ENCODE measurements around the gene NTRK2.

NTRK2 gene

DNA sequence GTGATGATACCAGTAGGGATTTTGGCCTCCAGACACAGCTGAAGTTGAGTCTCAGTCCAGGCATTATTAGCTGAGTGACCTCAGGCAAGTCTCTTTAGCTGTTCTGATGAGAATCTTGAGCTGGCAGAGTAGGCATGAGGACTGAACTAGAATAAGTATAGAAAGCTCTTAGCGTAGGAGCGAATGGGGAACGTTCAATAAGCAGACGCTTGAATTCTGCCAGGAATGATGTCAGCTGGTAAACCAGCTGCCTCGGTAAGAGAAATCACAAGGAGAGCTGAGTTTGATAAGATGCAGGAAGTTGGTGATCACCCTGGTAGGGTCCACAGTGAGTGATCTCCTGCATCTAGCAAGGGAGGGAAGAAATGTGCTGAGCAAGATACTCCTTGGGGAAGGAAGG, 280.4 kb downstream of the NTRK2 start:
- DNase-seq = no peak

DNA sequence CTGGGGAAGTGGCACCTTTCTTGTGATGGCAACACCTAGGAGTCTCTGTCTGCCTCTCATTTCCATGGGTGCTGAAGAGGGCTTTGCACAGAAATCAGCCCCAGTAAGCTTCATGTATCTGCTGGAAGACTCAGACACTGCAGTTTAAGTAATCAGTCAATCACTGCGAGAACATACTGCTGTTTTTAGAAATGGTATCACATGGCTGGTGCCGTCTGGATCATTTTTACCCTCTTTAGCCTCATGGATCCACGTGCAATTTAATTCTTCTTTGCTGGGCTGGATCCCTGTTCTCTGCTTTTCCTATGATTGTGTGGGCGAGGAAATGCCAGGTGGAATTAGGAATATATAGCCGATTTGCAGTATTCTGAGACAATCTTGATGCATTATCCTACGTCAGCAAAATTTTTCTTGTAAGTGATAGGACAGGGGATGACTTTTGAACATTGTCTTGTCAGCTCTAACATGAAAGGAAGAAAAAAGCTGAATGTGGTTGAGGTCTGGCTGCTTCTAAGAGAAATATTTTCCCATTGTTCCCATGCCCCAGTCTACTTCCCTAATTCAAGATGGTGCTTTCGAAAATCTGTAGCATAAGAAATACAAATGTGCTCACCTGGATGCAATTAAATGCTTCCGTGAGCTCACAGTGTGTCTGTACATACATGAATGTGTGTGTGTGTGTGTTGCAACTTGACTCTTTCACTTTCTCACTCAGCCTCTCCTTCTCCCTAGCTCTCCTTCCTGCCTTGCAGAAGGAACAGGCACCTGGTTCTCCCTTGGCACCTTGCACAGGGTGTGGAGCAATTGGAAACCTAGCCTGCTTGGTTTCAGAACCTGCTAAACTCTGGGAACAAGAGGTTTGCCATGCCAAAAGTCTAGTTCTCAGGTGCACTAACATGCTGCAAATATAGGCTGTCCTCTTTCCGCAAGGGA, 281.6 kb downstream of the NTRK2 start:
- no peak for DNase-seq

DNA sequence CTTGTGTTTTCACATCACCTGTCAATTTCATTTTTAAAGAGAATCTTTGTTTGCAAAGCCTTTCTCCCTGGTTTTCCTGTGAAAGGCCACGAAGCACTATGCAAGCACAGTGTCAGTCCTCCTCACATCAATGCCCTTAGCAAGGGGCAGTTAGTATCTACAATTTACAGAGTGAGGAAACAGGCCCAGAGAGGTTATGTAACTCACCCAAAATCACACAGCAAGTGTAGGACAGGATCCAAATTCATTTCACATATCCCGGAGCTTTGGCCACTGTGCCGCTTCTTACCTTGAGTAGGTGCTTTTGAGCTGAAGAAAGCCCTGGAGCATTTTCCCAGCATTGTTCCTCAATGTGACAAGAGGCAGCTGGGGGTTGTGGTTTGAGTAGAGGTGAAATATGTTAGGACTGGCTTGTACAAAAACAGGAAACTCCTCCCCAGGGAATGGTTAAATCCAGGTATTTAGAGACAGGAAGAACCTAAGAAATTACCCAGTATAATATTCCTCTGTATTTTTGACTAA, 283.8 kb downstream of the NTRK2 start:
- DNase-seq = no peak

DNA sequence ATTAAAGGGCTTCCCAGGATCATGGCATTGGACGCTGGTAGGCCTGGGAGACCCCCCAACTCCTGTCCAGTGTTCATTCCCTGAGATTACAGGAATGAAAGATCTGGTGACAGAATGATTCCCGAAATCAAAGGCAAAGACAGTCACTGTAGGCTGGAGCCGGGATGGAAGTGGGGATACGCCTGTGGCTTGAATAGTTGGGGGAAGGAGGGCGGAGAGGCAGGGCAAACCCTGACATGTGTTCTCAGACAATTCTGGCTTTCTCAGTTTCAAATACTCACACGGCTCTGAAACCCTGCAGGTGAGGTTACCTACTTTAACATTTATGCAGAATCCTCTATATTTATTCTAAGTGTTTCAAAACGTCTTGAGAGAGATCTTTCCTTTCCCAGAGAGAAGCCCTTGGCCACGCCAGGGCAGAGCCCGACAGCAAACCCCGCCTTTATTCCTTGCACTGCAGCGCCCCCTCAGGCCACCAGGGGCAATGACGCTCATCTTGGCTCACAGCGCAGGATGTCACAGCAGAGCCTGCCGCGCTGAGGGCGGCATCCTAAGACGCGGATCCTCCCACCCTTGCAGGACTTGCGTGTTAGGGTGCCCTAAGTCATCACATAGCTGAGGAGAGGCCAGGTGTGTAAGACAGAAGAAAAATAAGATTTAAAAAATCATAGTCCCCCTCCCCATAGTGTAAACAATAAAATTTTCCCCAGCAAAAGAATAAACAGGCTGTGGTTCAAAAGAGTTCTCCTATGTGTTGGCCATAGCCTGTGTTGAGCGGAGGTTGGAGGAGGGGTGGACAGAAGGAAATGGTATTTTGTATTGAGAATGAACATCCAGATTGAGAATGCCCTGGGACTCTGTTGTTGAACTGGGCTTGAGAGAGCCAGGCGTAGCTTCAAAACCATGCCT, 284.5 kb downstream of the NTRK2 start:
- peak; percentile 56 for DNase-seq

DNA sequence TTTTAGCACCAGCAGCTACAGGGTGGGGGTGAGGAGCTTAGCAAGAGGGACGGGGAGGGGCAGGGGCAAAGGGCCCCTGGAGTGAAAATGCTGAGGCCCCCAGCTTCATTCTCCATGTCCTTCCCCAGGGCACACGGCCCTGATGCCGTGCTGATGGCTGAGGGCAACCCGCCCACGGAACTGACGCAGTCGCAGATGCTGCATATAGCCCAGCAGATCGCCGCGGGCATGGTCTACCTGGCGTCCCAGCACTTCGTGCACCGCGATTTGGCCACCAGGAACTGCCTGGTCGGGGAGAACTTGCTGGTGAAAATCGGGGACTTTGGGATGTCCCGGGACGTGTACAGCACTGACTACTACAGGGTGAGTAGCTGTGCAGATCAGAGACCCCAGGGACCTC, 285.6 kb downstream of the NTRK2 start:
- DNase-seq = no peak

DNA sequence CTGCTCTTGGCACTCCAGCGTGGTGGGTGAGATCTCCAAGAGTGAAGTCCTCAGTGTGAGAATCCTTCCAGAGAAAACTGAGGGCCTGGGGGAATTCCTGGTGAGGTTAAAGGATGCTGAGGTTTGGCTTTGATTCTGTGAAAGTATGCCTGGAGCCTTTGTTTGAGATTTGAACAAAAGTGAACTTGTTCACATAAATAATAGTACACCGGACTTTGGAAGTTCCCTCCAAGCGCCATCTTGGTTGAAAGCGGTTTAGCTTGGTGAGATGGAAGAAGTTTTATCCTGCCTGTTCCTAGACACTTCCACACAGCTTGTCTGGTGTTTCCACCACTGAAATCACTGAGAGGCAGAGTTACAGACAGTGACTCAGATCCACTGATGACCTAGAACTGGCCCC, 286.4 kb downstream of the NTRK2 start:
- DNase-seq = no peak

DNA sequence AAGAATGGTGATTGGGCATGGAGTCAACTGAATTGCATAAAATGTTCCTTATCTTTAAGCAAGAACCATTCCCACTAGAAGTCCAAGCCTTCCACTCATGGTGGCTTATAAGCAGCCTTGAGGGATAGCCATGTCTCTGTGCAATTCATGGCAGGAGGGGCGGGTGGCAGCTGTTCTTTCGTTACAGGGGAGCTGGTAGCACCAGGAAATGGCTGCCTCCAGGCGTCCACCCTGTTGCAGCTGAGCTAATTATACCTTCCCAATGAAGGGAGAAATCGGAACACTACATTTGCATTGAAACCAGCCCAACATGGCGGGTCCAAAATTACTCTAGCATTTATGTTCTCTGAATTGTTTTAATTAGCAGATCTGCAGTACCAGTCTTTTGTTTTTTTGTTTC, 289.8 kb downstream of the NTRK2 start:
- DNase-seq = no peak

DNA sequence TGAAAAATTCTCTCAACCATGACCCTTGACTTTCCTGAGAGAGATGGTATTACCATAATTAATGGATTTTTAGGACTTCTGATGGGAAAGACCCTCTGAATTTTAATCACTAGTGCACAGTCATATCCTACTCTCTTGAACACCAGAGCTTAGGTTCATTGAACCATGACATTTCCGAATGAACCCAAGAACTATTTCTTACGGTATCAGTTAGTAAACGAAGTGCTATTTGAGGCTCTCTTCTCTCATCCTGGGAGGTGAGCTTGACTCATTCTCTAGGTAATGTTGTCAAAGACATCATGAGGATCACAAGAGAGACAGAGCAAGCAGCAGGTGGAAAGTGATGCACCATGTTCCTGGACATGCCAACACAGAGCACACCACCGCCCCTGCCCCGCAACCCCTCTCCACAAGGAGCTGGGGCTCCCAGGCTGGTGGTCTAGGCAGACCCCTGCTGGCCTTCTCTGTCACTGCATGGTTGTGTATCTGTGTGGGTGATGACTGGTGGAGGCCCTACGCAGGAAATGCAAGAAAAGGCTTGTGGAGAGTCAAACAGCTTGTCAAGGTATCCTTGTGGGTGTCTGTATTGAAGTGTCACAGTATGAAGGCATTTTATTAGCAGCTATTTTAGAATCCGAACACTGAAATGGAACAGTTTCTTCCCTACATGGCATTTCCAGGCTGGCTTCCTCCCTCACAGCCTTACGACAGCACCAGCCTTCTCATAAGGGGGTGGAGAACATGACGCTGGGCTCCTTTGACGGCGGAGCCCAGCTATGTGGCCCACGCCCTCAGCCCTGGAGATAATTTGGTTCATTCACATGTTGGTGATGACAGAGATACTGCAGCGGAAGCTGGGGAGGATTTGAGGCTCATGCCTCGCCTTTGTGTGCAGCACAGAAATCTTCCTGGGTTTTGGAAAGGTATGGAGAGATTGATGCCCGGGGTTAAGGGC, 297.6 kb downstream of the NTRK2 start:
- no peak for DNase-seq

DNA sequence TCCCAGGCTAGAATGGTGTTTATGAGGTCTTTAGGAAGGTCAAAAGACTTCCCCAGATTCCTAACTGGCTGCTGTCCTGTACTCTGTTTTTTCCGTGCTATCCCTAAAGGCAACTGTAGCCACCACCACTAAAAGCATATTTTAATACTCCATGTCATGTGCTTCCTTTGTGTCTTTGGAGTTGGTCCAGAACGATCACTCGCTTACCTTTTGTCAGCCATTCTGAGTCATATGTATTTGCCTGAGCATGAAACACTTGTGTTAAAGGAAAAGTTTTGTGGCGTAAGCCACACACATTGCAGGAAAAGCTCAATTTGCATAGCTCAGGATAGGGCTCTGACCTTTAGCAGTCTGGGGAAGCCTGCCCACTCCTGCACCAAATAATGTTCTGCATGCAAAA, 299.6 kb downstream of the NTRK2 start:
- no peak for DNase-seq

DNA sequence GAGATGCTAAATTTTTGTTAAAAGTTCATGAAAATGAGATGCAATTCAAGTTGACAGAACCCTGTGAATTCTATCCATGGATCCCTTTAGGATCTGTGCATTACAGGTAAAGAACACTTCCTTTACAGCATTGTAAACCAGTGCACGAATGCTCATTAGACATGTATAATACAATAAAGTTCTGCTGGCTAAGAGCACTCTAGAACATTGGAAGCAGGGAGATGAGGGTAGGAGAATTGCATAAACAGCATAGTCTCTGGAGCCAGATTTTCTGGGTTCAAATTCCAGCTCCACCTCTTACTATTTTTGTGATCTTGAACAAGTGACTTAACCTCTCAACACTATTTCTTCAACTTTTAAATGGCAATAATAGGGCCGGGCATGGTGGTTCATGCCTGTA, 300.2 kb downstream of the NTRK2 start:
- DNase-seq = no peak

DNA sequence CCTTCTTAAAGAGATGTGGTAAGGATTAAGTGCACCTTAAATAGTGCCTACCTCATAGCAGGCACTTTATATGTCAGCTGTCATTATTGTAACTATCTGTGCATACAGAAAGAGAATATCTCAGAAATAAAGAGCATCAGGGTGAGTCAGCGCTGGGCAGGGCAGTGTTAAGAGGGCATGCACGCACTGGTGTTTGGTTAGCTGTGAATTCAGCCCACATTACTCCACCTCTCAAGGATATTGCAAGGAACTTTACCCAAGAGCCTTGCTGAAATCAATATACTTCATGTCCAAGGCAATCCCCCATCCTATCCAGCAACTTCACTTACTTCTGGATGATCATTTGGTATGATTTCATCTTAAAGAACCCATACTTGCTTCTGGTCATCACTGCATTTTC, 300.9 kb downstream of the NTRK2 start:
- DNase-seq = no peak

DNA sequence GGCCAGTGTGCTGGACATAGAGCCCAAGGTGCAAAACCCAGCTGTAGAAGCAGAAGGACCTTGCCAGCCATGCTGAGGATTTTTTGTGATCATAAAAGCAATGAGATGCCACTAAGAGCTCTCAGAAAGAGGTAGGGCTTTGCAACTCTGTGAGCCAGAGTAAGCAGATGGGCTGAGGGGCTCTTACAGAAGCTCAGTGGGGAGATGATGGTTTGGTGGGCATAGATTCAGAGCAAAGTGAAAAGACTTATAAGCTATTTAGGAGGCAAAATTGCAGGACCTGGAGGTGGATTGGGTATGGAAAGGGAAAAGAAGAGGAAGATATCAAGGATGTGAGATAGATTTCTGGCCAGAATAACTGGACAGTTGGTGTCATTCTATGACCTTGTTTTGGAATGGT, 302.0 kb downstream of the NTRK2 start:
- DNase-seq = no peak

DNA sequence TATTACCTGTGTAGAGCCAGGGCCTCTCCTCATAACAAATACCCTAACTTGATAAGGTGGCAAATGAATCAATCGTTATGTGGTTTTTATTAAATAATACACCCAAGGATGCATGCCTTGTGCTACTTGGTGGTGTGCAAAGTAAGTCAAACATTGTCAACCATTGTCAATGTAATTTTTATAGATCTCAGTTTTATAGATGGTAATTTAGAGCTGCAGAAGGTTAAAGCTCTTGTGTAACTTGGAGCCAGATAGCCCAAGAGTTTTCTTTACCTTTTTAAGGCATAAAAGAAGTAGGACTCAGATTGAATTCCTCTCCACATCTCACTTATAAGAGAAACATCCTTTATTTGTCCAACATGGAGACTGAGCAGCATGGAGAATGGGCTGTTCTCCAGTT, 304.7 kb downstream of the NTRK2 start:
- DNase-seq = no peak

DNA sequence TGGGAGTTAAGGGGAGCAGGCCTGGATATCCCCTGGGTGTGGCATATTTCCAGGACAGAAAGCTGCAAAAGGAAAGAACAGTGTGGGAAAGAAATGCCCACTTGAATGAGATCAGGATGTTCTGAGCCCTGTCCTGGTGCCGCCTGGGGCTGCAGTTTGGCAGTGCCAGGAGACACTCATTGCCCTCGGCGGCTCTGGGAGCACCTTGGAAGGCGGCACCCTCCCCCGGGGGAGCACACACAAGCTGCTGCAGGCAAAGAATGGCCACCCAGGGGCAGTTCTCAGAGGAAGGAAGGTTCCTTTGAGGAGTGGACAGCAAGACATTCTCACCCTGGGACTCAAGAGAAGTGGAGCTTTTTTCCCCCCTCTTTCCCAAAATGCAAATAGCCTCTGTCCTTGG, 305.3 kb downstream of the NTRK2 start:
- no peak for DNase-seq

DNA sequence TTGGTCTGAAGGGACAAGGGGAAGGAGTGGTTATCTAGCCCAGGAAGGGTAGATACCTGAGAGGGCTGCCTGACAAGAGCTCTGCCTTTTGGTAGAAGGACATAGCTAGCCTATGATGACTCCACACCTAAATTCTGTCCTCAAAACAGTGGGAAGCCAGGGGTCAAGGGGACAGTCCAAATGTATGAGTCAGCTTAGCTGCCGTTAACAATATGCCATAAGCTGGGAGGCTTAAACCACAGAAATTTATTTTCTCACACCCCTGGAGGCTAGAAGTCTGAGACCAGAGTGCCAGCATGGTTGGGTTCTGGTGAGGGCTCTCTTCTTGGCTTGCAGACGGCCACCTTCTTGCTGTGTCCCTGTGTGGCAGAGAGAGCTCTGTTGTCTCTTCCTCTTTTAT, 306.4 kb downstream of the NTRK2 start:
- no peak for DNase-seq

DNA sequence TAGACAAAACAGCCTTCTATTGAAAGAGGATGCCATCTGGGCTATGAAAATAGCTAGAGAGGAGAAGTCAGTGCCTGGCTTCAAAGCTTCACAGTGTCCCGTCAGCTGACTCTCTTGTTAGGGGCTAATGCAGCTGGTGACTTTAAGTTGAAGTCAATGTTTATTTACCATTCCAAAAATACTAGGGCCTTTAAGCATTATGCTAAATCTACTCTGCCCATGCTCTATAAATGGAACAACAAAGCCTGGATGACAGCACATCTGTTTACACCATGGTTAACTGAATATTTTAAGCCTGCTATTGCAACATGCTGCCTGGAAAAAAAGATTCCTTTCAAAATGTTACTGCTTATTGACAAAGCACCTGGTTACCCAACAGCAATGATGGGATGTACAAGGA, 309.1 kb downstream of the NTRK2 start:
- no peak for DNase-seq

DNA sequence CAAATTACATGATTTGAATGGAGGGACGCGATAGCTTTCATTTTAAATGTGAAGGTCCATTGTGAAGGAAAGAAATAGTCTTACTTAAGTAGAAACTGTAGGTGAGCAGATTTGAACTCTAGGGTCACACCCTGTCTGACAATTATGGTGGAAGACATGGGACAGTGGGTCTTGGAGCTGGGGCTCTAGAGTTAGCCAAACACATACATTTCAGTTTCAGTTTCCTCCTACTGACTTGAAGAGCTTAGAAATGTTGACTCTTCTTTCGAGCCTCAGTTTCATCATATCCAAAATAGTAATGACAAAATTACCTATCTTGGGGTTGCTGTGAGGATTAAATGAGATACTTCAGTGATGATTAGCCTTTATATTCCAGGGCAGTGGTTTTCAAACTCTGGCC, 314.2 kb downstream of the NTRK2 start:
- no peak for DNase-seq

DNA sequence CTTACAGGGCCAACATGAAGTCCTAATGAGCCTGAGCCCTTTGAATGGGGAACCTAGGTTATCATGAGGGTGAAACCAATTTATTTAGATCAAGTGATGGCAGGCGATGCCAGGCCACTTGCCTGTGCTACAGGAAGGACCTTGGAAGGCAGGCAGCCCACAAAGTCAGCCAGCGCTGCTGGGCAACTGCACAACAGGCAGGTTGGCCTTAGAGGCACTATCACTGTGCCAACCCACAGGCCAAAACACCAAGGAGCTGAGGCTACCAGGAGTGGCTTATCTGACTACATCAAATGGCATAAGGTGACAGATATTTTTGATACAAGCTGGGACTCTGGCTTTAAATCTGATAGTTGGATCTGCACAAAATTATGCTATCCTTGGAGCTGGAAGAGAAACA, 319.1 kb downstream of the NTRK2 start:
- no peak for DNase-seq

DNA sequence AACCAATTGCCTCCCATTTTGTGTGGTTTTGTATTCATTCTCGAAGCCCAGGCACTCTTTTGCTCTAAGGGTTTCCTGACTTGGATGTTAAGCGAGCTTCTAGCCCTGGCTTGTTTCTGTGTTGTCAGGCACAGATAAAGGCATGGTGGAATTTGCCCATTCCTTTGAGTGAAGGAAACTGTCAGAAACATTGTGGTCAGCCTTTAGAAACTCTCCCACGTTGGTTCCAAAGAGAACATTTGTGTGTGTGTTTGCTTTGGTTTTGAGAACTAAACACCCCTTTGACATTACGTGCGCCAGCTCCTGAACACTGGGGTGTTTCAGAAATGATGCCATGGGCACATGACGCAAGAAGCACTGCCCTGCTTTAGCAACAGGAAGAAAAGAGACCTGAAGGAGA, 320.9 kb downstream of the NTRK2 start:
- DNase-seq = no peak

DNA sequence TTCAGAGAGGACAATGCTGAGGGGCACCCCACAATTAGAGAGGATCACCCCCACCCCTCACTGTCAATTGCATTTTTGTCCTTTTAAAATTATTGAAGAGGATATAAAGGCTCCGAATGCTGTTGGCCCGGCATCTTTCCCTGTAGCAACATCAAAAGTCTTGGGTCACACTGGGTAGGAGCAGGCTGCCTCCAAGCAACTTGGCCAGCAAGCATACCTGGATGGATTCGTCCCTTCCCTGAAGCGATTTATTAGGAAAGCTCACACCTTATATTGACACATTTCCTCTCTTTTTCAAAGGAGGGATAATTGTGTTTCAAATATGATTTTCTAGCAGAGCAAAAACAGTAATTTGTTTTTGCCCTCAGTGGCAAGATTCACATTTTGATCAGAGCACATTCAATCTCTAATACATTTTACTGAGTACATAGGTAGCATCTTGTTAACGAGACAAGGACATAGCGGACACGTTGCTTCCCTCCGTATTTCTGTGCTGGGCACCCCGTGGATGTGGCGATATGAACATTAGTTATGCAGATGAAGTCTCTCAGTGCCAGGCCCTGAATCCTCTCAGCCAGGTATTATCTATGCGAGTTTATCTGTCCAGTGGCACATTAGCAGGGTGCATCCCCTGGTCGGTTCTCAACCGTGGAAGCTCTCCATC, 321.5 kb downstream of the NTRK2 start:
- no peak for DNase-seq

DNA sequence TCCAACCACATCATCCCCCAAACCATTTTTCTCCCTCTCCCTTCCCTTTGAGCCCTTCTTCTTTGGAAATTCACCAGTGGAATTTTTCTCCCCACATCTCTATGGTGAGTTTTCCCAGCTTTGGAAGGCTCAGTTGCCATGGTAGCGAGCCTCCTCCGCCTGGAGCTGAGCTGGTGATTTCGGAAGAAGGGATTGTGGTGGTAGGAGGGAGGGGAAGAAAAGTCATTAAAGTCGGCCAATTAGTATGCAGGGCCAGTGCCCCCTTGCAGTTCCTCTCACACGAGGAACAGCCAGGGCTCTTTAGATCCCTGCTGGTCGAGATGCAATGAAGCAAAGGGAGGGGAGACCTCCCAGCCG, 322.0 kb downstream of the NTRK2 start:
- DNase-seq = no peak

DNA sequence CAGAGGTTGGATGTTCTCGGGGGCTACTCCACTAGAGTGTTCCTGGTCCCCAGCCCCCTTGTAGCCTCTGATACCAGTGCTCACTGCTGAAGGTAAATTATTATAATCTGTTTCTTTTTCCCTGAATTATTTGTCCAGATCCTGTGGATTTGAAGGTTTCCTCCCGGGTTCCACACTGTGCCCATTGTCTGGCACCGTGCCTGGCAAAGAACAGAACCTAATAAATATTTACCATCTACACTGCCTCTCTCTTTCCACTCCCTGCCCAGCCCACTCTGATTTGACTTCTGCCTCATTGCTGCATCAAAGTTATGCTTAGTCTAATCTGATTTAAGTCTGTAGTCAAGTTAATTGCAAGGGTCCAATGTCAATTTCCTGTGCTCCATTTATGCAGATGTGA, 322.9 kb downstream of the NTRK2 start:
- DNase-seq = no peak

All from NCI-H2227 treated with DMSO at 0.1 percent for 48 hours (cell line).